8988T (cell line): ENCODE measurements around the gene CTBP2.
A peak's percentile ranks its signal among the peaks of the same experiment; 100 is the strongest.

Experiments used
- DNase-seq: peaks from one replicate; pipeline ENCODE4 v3.0.0; 2011

The CTBP2 gene

DNA sequence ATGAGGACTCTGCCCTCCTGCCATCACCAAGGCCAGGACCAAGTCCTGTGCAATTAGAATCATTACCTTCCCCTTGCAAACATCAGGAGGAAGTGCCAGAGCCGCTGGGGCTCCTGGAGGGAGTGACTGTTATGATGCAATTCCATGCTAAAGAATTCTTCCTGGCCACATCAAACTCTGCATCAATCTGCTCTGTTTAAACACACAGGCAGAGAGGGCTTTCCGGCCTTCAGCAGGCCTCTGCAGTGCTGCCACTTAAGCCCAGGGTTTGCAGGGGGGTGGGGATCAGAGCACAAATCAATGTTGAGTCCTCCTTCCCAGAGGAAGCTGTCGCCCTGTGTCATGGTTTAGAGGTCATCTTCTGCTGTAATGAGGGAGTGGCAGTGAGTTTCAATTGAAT lies 58.1 kb downstream of the CTBP2 start:
- no peak for DNase-seq

- no peak for DNase-seq
Measured at GRCh38 chr10:125101581-125101980, 58.8 kb downstream of the CTBP2 start.

DNA sequence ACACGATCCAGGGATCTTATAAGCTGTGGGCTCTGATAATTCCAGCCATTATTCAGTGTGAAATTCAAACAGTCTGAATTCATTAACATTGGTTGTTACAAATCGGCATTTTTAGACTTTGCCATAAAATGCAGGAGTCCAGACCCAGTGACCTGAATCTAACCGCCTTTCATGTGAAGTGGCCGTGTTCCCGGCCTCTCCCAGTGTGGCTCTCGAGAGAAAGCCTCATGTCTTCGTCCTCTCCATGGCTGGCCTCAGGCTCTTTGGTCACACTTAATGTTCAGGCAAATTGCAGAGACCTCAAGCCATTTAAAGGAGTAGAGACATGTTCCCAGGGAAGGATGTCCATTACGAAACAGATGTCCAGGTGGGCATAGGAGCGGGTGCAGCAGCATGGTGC lies 59.3 kb downstream of the CTBP2 start:
- no peak for DNase-seq

DNA sequence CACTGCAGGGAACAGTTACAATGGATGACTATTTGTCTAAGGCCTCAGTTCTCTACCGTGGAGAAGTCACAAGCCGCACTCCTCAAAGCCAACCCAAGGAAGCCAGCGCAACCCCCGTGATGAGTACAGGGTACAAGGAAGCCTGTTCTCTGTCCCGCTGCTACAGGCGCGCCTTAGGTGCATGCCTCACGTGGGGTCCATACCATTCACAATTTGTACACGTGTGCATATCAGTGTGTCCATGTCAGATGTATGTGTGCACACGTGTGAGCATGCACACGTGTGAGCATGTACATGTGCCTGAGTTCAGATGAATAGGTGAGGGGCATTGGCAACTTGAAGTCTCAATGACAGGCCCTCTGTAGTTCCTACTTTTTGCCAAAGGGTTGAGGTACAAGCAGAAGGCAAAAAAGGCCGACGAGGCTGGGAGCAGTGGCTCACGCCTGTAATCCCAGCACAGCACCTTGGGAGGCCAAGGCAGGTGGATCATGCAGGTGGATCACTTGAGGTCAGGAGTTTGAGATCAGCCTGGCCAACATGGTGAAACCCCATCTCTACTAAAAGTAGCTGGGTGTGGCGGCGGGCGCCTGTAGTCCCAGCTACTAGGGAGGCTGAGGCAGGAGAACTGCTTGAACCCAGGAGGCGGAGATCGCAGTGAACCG lies 62.8 kb downstream of the CTBP2 start:
- DNase-seq, result no peak

DNA sequence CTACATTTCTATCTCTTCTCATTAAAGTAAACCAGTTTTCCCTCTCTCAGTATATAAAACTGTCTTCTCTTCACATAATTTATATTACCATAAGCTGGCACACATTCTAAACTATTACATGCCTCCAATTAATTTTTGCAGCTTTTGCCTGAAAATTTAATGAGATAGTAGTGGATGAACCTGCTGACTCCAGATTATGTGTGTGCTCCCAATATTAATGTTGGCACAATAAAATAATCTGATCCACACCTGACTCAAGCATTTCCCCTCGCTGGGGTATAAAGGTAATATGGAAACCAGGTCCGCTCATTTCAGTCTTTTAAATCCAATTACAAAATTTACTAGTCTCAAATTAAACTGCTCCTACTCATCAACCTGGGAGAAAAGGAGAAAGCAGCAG lies 63.4 kb downstream of the CTBP2 start:
- DNase-seq, result no peak

- no peak for DNase-seq
Measured at GRCh38 chr10:125096371-125096770, 64.0 kb downstream of the CTBP2 start.

DNA sequence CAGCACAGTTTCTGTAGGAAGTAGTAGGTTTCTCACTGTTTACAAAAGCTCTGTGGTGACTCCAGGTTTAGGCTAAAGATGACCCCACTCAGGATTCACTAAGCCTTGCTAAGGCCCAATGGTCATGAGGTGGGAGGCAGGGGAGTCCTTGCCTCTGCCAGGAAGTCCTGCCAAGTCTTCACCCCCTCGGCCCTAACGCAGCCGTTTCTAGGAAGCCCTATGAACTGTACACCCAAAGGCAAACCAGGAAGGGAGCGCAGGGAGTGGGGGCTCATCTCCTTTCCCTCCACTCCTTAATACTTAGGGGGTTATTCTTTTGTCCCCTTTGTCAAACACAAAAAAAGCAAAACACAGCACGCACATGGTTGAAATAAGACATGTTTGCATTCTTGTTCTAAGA lies 64.6 kb downstream of the CTBP2 start:
- DNase-seq, result no peak

- no peak for DNase-seq
Measured at GRCh38 chr10:125095228-125095627, 65.1 kb downstream of the CTBP2 start.

- no peak for DNase-seq
Measured at GRCh38 chr10:125094806-125095205, 65.6 kb downstream of the CTBP2 start.

GRCh38 chr10:125093974-125094705 lies 66.2 kb downstream of the CTBP2 start:
- DNase-seq, result no peak

DNA sequence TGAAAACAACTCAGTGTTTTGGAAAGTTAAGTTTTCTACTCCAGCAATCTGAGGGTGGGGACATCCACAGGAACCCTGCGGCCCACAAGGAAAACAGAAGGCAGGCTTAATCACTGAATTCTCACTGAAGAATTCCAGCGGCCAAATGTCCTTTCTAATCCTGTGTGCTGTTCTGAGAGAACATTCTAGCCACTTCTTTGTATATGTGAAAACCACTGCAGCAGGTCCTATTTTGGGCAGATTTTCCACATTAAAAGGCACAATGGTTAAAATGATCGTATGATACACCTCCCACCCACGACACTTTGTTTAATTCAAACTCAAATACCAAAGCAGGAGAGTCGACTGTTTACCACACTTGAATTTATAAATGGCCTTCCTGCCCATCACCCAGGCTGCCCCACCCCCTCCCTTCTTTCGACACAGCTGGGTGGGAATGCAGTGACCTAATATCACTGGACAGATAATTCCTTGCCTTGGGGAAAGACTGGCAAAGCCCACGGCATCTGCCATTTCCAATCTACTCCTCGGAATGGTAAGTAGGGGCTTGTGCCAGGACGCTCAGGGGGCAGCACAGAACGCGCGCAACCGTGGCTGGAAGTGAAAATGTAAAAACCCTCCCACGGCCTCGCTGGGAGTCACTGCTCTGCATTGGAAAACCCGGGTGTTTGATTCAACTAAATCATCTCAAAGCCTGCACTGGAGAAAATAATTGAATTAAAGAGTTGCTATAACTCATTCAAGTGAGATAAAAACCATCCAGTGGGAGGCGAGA lies 67.0 kb downstream of the CTBP2 start:
- no peak for DNase-seq

DNA sequence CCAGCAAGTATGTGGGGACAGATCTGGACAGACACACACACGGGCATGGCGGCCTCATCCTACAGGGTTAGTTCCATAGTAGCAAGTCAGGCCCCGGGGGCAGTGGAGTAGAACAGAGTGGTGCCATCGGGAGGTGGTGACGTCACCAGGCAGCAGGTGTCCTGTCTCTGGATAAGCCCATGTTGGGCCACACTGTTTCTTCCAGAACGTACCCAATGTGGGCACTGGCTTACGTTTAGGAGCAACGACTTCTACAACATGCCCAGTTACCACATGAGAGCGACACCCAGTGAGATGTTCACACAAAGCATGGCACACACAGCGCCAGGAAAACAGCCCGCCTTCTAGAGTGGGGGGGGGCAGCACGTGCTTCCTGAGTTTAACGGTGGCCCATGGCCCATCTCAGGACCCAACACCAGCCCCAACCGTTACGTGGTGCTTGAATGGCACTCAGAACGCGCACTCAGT lies 67.8 kb downstream of the CTBP2 start:
- no peak for DNase-seq

DNA sequence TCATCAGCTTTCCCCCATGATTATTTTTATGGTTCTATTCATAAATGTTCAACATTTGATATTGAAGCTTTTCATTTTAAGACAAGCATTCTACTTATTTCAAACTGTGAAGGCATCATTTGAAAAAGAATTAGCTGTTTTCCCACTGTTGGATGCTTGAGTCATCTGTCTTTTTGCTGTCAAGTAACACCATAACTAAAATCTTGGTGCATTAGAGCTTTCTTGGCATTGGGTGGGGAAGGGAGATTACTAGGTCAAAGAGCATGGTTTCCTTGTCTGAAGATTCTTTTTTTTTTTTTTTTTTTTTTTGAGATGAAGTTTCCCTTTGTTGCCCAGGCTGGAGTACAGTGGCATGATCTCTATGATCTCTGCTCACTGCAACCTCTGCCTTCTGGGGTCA lies 68.5 kb downstream of the CTBP2 start:
- no peak for DNase-seq

- no peak for DNase-seq
Measured at GRCh38 chr10:125089469-125089868, 70.9 kb downstream of the CTBP2 start.

- DNase-seq, result no peak
Measured at GRCh38 chr10:125087897-125088215, 72.5 kb downstream of the CTBP2 start.

- DNase-seq, result no peak
Measured at GRCh38 chr10:125087191-125087896, 73.0 kb downstream of the CTBP2 start.

DNA sequence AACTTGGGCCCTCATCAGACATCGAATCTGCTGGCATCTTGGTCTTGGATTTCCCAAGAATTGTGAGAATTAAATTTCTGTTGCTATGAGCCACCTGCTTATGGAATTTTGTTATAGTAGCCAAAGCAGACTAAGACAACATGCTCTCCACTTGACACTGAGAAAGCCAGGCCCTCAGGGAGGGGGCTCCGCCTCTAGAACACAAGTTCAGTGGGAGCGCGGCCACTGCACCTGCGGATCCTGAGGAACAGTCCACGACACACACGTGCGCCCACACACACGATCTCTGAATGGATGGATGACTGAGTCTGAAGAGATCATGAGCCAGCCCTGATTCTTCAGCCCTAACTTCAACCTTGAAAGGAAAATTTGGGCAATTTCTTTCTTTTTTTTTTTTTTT lies 73.7 kb downstream of the CTBP2 start:
- no peak for DNase-seq

- no peak for DNase-seq
Measured at GRCh38 chr10:125085258-125086054, 74.9 kb downstream of the CTBP2 start.

DNA sequence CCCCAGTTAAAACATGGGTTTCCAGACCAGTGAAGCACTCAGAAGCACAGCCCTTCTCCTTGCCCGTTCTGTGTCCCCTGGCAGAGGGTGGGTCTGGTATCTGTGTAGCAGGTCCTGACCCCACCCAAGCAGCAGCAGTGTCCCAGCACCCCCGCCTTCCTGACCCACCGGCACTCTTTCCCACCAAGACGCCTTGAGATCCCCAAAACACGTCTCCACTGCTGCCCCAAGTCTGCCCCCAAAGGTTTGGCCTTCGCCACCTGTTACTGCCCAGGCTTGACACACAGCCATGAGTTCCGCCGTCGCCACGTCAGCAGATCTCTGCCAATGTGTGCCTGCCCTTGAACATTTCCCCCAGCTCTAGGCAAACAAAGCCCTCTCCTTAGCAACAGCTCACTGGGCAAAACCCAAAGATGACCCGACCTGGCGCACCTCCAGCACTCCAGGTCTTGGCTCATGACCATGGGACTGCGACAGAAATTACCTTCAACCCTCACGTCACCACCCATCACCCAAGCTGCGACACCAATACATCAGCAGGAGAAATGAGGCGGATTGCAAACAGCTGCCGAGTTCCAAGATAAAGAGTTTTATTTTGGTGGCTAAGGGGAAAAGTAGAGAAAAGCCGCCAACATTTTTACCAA lies 75.6 kb downstream of the CTBP2 start:
- peak; percentile 18 for DNase-seq

GRCh38 chr10:125084191-125084613 lies 76.2 kb downstream of the CTBP2 start:
- peak; percentile 95 for DNase-seq

GRCh38 chr10:125083576-125083920 lies 76.8 kb downstream of the CTBP2 start:
- DNase-seq, result no peak
